ENCODE results near the gene CCDC34. TPM values are rescaled to one million over a fixed set of nuclear protein-coding genes. Genes with fewer than 3 reads are reported as not detected.

CCDC34 gene
- total and polyA plus RNA-seq, 2 experiments from 2014 or later, result 10.1 to 56.0 TPM

GRCh38 chr11:27313157-27313821 lies 49.7 kb downstream of the CCDC34 start:
- no peaks in the 10 kb centered on the region for H3K27me3 ChIP-seq (ENCODE audit: insufficient read depth)
- no peak overlapping the region for H3K4me2 ChIP-seq
- no peak overlapping the region for H3K27ac ChIP-seq (ENCODE audit: low read depth)
- no peaks in the 10 kb centered on the region for H3K4me1 ChIP-seq (ENCODE audit: insufficient read depth)
- H3F3A ChIP-seq (replicated peaks; ENCODE audit: low read depth), result no peaks in the 10 kb centered on the region
- no peaks in the 10 kb centered on the region for H3K27me3 Mint-ChIP-seq (ENCODE audit: insufficient read depth, low read depth, poor library complexity)
- H2AFZ ChIP-seq, result no peak overlapping the region
- H3K4me1 Mint-ChIP-seq, result peaks cover 4% of the 10 kb centered on the region; the same call in 2 of the 3 replicates
- no peak for ATAC-seq
- H3K4me3 Mint-ChIP-seq, result no peak overlapping the region
- no peaks in the 10 kb centered on the region for H3K79me2 ChIP-seq (replicated peaks; ENCODE audit: insufficient read depth)
- TF ChIP-seq, protein P1, sequence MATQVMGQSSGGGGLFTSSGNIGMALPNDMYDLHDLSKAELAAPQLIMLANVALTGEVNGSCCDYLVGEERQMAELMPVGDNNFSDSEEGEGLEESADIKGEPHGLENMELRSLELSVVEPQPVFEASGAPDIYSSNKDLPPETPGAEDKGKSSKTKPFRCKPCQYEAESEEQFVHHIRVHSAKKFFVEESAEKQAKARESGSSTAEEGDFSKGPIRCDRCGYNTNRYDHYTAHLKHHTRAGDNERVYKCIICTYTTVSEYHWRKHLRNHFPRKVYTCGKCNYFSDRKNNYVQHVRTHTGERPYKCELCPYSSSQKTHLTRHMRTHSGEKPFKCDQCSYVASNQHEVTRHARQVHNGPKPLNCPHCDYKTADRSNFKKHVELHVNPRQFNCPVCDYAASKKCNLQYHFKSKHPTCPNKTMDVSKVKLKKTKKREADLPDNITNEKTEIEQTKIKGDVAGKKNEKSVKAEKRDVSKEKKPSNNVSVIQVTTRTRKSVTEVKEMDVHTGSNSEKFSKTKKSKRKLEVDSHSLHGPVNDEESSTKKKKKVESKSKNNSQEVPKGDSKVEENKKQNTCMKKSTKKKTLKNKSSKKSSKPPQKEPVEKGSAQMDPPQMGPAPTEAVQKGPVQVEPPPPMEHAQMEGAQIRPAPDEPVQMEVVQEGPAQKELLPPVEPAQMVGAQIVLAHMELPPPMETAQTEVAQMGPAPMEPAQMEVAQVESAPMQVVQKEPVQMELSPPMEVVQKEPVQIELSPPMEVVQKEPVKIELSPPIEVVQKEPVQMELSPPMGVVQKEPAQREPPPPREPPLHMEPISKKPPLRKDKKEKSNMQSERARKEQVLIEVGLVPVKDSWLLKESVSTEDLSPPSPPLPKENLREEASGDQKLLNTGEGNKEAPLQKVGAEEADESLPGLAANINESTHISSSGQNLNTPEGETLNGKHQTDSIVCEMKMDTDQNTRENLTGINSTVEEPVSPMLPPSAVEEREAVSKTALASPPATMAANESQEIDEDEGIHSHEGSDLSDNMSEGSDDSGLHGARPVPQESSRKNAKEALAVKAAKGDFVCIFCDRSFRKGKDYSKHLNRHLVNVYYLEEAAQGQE (IDR thresholded peaks at IDR 0.05; ENCODE audit: unreplicated experiment), result no peak
- TF ChIP-seq ZNF331 (CRISPR knock-in tag; IDR thresholded peaks at IDR 0.05; ENCODE audit: low read depth) (no peak), JUNB (IDR thresholded peaks at IDR 0.05; ENCODE audit: unreplicated experiment) (no peak), POLR2AphosphoS5 (IDR thresholded peaks at IDR 0.05; ENCODE audit: low read depth) (no peak), ZNF114 (CRISPR knock-in tag; IDR thresholded peaks at IDR 0.05) (no peak), EZH2 (IDR thresholded peaks at IDR 0.05; ENCODE audit: low read depth, unreplicated experiment) (no peak)
- TF ChIP-seq, protein P2, sequence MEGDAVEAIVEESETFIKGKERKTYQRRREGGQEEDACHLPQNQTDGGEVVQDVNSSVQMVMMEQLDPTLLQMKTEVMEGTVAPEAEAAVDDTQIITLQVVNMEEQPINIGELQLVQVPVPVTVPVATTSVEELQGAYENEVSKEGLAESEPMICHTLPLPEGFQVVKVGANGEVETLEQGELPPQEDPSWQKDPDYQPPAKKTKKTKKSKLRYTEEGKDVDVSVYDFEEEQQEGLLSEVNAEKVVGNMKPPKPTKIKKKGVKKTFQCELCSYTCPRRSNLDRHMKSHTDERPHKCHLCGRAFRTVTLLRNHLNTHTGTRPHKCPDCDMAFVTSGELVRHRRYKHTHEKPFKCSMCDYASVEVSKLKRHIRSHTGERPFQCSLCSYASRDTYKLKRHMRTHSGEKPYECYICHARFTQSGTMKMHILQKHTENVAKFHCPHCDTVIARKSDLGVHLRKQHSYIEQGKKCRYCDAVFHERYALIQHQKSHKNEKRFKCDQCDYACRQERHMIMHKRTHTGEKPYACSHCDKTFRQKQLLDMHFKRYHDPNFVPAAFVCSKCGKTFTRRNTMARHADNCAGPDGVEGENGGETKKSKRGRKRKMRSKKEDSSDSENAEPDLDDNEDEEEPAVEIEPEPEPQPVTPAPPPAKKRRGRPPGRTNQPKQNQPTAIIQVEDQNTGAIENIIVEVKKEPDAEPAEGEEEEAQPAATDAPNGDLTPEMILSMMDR (conservative IDR thresholded peaks at IDR 0.05; ENCODE audit: low read depth in 2 of 2), result no peak
- TF ChIP-seq, protein P3, sequence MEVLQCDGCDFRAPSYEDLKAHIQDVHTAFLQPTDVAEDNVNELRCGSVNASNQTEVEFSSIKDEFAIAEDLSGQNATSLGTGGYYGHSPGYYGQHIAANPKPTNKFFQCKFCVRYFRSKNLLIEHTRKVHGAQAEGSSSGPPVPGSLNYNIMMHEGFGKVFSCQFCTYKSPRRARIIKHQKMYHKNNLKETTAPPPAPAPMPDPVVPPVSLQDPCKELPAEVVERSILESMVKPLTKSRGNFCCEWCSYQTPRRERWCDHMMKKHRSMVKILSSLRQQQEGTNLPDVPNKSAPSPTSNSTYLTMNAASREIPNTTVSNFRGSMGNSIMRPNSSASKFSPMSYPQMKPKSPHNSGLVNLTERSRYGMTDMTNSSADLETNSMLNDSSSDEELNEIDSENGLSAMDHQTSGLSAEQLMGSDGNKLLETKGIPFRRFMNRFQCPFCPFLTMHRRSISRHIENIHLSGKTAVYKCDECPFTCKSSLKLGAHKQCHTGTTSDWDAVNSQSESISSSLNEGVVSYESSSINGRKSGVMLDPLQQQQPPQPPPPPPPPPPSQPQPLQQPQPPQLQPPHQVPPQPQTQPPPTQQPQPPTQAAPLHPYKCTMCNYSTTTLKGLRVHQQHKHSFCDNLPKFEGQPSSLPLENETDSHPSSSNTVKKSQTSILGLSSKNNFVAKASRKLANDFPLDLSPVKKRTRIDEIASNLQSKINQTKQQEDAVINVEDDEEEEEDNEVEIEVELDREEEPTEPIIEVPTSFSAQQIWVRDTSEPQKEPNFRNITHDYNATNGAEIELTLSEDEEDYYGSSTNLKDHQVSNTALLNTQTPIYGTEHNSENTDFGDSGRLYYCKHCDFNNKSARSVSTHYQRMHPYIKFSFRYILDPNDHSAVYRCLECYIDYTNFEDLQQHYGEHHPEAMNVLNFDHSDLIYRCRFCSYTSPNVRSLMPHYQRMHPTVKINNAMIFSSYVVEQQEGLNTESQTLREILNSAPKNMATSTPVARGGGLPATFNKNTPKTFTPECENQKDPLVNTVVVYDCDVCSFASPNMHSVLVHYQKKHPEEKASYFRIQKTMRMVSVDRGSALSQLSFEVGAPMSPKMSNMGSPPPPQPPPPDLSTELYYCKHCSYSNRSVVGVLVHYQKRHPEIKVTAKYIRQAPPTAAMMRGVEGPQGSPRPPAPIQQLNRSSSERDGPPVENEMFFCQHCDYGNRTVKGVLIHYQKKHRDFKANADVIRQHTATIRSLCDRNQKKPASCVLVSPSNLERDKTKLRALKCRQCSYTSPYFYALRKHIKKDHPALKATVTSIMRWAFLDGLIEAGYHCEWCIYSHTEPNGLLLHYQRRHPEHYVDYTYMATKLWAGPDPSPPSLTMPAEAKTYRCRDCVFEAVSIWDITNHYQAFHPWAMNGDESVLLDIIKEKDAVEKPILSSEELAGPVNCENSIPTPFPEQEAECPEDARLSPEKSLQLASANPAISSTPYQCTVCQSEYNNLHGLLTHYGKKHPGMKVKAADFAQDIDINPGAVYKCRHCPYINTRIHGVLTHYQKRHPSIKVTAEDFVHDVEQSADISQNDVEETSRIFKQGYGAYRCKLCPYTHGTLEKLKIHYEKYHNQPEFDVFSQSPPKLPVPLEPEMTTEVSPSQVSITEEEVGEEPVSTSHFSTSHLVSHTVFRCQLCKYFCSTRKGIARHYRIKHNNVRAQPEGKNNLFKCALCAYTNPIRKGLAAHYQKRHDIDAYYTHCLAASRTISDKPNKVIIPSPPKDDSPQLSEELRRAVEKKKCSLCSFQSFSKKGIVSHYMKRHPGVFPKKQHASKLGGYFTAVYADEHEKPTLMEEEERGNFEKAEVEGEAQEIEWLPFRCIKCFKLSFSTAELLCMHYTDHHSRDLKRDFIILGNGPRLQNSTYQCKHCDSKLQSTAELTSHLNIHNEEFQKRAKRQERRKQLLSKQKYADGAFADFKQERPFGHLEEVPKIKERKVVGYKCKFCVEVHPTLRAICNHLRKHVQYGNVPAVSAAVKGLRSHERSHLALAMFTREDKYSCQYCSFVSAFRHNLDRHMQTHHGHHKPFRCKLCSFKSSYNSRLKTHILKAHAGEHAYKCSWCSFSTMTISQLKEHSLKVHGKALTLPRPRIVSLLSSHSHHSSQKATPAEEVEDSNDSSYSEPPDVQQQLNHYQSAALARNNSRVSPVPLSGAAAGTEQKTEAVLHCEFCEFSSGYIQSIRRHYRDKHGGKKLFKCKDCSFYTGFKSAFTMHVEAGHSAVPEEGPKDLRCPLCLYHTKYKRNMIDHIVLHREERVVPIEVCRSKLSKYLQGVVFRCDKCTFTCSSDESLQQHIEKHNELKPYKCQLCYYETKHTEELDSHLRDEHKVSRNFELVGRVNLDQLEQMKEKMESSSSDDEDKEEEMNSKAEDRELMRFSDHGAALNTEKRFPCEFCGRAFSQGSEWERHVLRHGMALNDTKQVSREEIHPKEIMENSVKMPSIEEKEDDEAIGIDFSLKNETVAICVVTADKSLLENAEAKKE (CRISPR knock-in tag; IDR thresholded peaks at IDR 0.05), result no peak
- TF ChIP-seq, protein P4, sequence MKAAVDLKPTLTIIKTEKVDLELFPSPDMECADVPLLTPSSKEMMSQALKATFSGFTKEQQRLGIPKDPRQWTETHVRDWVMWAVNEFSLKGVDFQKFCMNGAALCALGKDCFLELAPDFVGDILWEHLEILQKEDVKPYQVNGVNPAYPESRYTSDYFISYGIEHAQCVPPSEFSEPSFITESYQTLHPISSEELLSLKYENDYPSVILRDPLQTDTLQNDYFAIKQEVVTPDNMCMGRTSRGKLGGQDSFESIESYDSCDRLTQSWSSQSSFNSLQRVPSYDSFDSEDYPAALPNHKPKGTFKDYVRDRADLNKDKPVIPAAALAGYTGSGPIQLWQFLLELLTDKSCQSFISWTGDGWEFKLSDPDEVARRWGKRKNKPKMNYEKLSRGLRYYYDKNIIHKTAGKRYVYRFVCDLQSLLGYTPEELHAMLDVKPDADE (IDR thresholded peaks at IDR 0.05), result no peak
- H3K9me2 ChIP-seq (ENCODE audit: insufficient read depth), result no peaks in the 10 kb centered on the region
- DNase-seq (ENCODE audit: low spot score), result no peak
- no peaks in the 10 kb centered on the region for H3K36me3 Mint-ChIP-seq (ENCODE audit: low read depth)
- no peak overlapping the region for H3K27ac Mint-ChIP-seq
- no peaks in the 10 kb centered on the region for H3K36me3 ChIP-seq (ENCODE audit: insufficient read depth)
- H4K20me1 ChIP-seq (replicated peaks; ENCODE audit: insufficient read depth), result no peaks in the 10 kb centered on the region
- H3K9me3 Mint-ChIP-seq, result no peaks in the 10 kb centered on the region
- H3K4me3 ChIP-seq, result no peak overlapping the region

Data from GM23338 (cell line).